Measurements from ENCODE around the gene RPS15. TPM values are rescaled to one million over a fixed set of nuclear protein-coding genes. Genes with fewer than 3 reads are reported as not detected.

RPS15 gene
- total and polyA plus RNA-seq, 2 of the 13 experiments (the other 11 are each of a cell fraction or from before 2014, with no cell fraction given) = 695 to 1,411 TPM

DNA sequence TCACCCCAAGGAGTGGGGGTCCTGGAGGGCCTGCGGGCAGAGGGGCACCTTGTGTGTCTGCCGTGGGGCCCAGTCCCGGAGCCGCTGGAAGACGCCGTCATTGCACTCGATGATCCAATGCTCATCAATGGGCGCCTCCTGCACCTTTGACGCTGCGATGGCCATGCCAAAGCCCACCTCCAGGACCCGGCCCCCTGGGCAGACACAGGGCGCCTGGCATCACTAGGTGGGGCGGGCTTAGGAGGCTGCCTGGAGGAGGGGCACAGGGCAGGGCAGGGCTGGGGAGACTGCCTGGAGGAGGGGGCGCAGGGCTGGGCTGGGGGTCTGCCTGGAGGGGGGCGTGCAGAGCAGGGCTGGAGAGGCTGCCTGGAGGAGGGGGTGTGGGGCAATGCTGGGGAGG is 38.5 kb upstream of the RPS15 start:
- H2AFZ ChIP-seq (ENCODE audit: low read length) = no peak overlapping the region
- H3K27me3 ChIP-seq (ENCODE audit: control insufficient read depth in 1 of 2, insufficient read depth in 2 of 2, low read length in 2 of 2) = no peaks in the 10 kb centered on the region
- H3K79me2 ChIP-seq (ENCODE audit: insufficient read depth, low read length) = no peaks in the 10 kb centered on the region
- over 99% methylated on average over 9 of the region's 15 CpGs for WGBS (ENCODE audit: low lambda C conversion rate)
- 0 out of 5 replicates have a peak, but pooled peaks cover 0 to 2% of the 10 kb centered on the region in 2 experiments for H3K36me3 ChIP-seq (replicated peaks in 1 of 2; ENCODE audit: control insufficient read depth in 1 of 2, insufficient read depth in 2 of 2, low read length in 2 of 2)
- peak overlapping the region; percentile 98 for H3K4me2 ChIP-seq (ENCODE audit: low read depth, low read length)
- intact Hi-C loops (cut with micrococcal nuclease; ENCODE audit: unreplicated experiment) (no loop called here), in situ Hi-C loops (cut with HindIII; ENCODE audit: extremely low pct_ligation_motif_present, low pct_unique_long_range_greater_than_20kb) (no loop called here)
- no peak for FAIRE-seq
- peak overlapping the region; percentile 85 for H3K27ac ChIP-seq (ENCODE audit: extremely low read length, insufficient read depth, low read length)
- no peaks in the 10 kb centered on the region for H4K20me1 ChIP-seq (ENCODE audit: insufficient read depth, low read length)
- TF ChIP-seq ZBTB20 (CRISPR knock-in tag; IDR thresholded peaks at IDR 0.05; ENCODE audit: borderline replicate concordance, low read depth) = 0 out of 2 replicates have a peak, but pooled peaks have one; percentile 17
- TF ChIP-seq RBFOX2 (IDR thresholded peaks at IDR 0.05; ENCODE audit: low read depth, low read length) = peak; percentile 66; the same call in 1 of the 2 replicates
- no peak for TF ChIP-seq PITX1 (CRISPR knock-in tag; IDR thresholded peaks at IDR 0.05)
- TF ChIP-seq, protein P1, sequence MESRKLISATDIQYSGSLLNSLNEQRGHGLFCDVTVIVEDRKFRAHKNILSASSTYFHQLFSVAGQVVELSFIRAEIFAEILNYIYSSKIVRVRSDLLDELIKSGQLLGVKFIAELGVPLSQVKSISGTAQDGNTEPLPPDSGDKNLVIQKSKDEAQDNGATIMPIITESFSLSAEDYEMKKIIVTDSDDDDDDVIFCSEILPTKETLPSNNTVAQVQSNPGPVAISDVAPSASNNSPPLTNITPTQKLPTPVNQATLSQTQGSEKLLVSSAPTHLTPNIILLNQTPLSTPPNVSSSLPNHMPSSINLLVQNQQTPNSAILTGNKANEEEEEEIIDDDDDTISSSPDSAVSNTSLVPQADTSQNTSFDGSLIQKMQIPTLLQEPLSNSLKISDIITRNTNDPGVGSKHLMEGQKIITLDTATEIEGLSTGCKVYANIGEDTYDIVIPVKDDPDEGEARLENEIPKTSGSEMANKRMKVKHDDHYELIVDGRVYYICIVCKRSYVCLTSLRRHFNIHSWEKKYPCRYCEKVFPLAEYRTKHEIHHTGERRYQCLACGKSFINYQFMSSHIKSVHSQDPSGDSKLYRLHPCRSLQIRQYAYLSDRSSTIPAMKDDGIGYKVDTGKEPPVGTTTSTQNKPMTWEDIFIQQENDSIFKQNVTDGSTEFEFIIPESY (CRISPR knock-in tag; IDR thresholded peaks at IDR 0.05) = no peak
- no peak for TF ChIP-seq ATF1 (CRISPR knock-in tag; IDR thresholded peaks at IDR 0.05)
- TF ChIP-seq TAF15 (IDR thresholded peaks at IDR 0.05; ENCODE audit: low read depth, low read length, poor library complexity, severe bottlenecking) = peak; percentile 11
- TF ChIP-seq AGO2 (optimal IDR thresholded peaks at IDR 0.05; ENCODE audit: low read depth, low read length) = peak; percentile 35
- ChIA-PET POLR2A (no interaction called here), CTCF (ENCODE audit: low intra/inter-chr PET ratio, low total read pairs) (no interaction called here)
- no peak for ATAC-seq
- peak overlapping the region; percentile 75; the same call in 1 of the 2 replicates for H3K9ac ChIP-seq (ENCODE audit: insufficient read depth, low read depth, low read length)
- H3K4me3 ChIP-seq (replicated peaks in 1 of 3; ENCODE audit: insufficient read depth in 1 of 3, low read depth in 2 of 3, low read length in 3 of 3) = peak overlapping the region; percentile 70 to 91 (median 78); a peak in 2 of 6 replicates
- no TSS peak for BruUV-seq (replicated peaks)
- H3K9me3 ChIP-seq (ENCODE audit: low read length) = no peaks in the 10 kb centered on the region
- no peak for DNase-seq (ENCODE audit: low spot score)
- H3K4me1 ChIP-seq (ENCODE audit: insufficient read depth, low read length) = peaks cover 53% of the 10 kb centered on the region
